ENCODE results near the gene CCDC28A.

GRCh38 chr6:138726066-138726756, 47.4 kb upstream of the CCDC28A start:
- no peak for TF ChIP-seq CTCF (IDR thresholded peaks at IDR 0.05; ENCODE audit: borderline replicate concordance, extremely low read depth, low read length, poor library complexity, severe bottlenecking)
- no peak for TF ChIP-seq EZH2 (IDR thresholded peaks at IDR 0.05; ENCODE audit: borderline replicate concordance, low read depth, low read length, severe bottlenecking)

Data from DND-41 (cell line).